Thyroid gland (tissue), 4 donors: ENCODE measurements around the gene LEF1. TPM values are rescaled to one million over a fixed set of nuclear protein-coding genes. Genes with fewer than 3 reads are reported as not detected.

Experiments
- DNase-seq, 2 donors: peaks; one replicate each; pipeline ENCODE4 v3.0.0-alpha.2; 2019
- H3K27ac ChIP-seq, 3 donors: fragments of 200-600 bp; sonication (generic); 1 replicate in 2 of 3; 2 replicates in 1 of 3; pipeline ENCODE4 v1.5.1; 2016 to 2019; ENCODE audit warnings: mild to moderate bottlenecking in 1 of 3, moderate library complexity in 1 of 3
- H3K27me3 ChIP-seq: fragments of 200-600 bp; sonication (generic); one replicate; pipeline ENCODE4 v1.5.1; 2019
- H3K36me3 ChIP-seq, 2 donors: fragments of 200-600 bp; sonication (generic); one replicate each; pipeline ENCODE4 v1.5.1; 2016 to 2019
- H3K4me1 ChIP-seq, 2 donors: fragments of 200-600 bp; sonication (generic); one replicate each; pipeline ENCODE4 v1.5.1; 2017 to 2019
- H3K4me3 ChIP-seq, 3 donors: fragments of 200-600 bp; sonication (generic); replicated peaks in 1 of 3; 1 replicate in 2 of 3; 2 replicates in 1 of 3; pipeline ENCODE4 v1.5.1; 2016; ENCODE audit warnings: mild to moderate bottlenecking in 1 of 3
- H3K9me3 ChIP-seq: fragments of 200-600 bp; sonication (generic); one replicate; pipeline ENCODE4 v1.5.1; 2017
- CTCF ChIP-seq, 6 experiments: fragments of 200-600 bp in 3 of 6; fragments of 450-650 bp in 3 of 6; sonication (generic) in 3 of 6; IDR thresholded peaks; one replicate each; pipeline ENCODE4 v1.5.1; 2016 to 2019; ENCODE audit warnings: antibody characterized with exemption in 6 of 6, mild to moderate bottlenecking in 2 of 6, inconsistent platforms in 1 of 6, moderate library complexity in 1 of 6
- POLR2A ChIP-seq, 2 donors: fragments of 450-650 bp; IDR thresholded peaks; one replicate each; pipeline ENCODE4 v1.6.1; 2017; ENCODE audit warnings: antibody characterized with exemption in 2 of 2, mild to moderate bottlenecking in 2 of 2, moderate library complexity in 1 of 2
- WGBS, 2 donors: methylation state at CpG; one replicate each; pipeline ENCODE4 v1.1.5; 2017; 5-methylcytosine and 5-hydroxymethylcytosine counted together
- intact Hi-C: fragments of 100-400 bp; cut with DNase I; formaldehyde crosslinking; loops from one replicate; pipeline ENCODE4 v1.15.1; 2023
- total RNA-seq, 4 donors: library from RNA; depleted of rRNA; stranded (reverse); fragments of >200 nt; gene quantifications; one replicate each; pipeline ENCODE4 v1.2.3, GENCODE V29; 2016

The LEF1 gene
- total RNA-seq, 4 donors from 2014 or later: 4.2 to 24.3 (median 9.9) TPM

GRCh38 chr4:108201774-108202173, 33.0 kb upstream of the LEF1 start:
- Histone ChIP-seq H3K27ac (no peak overlapping the region), H3K4me1 (no peaks in the 10 kb centered on the region), H3K27me3 (no peaks in the 10 kb centered on the region), H3K36me3 (no peaks in the 10 kb centered on the region), H3K9me3 (no peaks in the 10 kb centered on the region), H3K4me3 (no peak overlapping the region)
- TF ChIP-seq CTCF (IDR thresholded peaks at IDR 0.05) (no peak), POLR2A (IDR thresholded peaks at IDR 0.05) (no peak)
- WGBS, 2 donors: 94 to 95% methylated on average over 2 of the region's 2 CpGs
- intact Hi-C loops: no loop called here
- no peak for DNase-seq

- H3K9me3 ChIP-seq: no peaks in the 10 kb centered on the region
- H3K4me3 ChIP-seq: no peak overlapping the region
- 79 to 95% methylated on average over 1 of the region's 1 CpG for WGBS, 2 donors
- no peak for TF ChIP-seq CTCF (IDR thresholded peaks at IDR 0.05)
- no peak for TF ChIP-seq POLR2A (IDR thresholded peaks at IDR 0.05)
- H3K4me1 ChIP-seq: no peaks in the 10 kb centered on the region
- DNase-seq: no peak
- H3K27ac ChIP-seq: no peak overlapping the region
- intact Hi-C loops: no loop called here
- no peaks in the 10 kb centered on the region for H3K27me3 ChIP-seq
- H3K36me3 ChIP-seq: no peaks in the 10 kb centered on the region
Measured at GRCh38 chr4:108199881-108200280, 31.1 kb upstream of the LEF1 start.

DNA sequence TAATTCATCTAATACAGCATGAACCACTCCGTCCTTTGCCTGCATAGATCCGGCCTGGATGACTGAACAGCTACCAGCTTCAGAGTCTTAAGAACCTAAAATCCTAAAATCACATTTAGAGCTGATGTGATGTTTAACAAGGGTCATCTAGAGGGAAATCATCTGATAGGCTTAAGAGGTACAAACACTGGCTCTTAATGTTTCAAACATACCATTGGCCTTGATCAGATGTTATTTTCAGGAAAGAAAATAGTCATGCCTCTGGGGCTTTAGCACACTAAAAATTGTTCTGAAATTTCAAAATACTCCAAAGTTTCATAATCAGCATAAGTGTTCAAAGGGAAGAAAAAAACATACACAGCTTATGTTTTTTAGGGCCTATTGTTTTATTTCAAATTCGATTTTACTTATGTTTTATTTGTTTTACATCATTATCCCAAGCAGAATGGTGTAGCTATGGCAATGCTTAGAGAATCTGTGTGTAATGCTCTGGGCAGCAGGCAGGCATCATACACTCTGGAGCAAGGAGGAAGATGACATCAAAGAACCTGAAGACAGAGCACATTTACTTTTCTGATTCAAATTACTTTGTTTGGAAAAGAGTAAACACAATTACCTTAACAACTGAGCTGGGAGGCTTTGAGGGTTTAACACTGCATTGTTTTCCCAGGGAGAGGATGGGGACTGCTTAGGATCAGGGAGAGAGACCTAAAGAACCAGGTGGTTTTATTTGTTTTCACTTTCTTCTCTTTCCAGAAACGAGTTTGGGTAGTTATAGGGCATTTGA, 25.3 kb upstream of the LEF1 start:
- DNase-seq: peak in 1 of 2 donors; percentile 20
- Histone ChIP-seq H3K36me3 (no peaks in the 10 kb centered on the region), H3K4me1 (peaks cover 0 to 11% of the 10 kb centered on the region in 2 donors), H3K27me3 (no peaks in the 10 kb centered on the region), H3K9me3 (no peaks in the 10 kb centered on the region), H3K27ac (peak overlapping the region in 1 of 3 donors; percentile 35), H3K4me3 (no peak overlapping the region)
- no peak for TF ChIP-seq CTCF (IDR thresholded peaks at IDR 0.05)
- TF ChIP-seq POLR2A (IDR thresholded peaks at IDR 0.05): no peak
- WGBS, 2 donors: 23 to 29% methylated on average over 3 to 4 of the region's 4 CpGs
- intact Hi-C loops: no loop called here

- intact Hi-C loops: no loop called here
- 96% methylated on average over 3 of the region's 3 CpGs for WGBS, 2 donors
- Histone ChIP-seq H3K27ac (no peak overlapping the region), H3K4me1 (peaks cover 0 to 15% of the 10 kb centered on the region in 2 donors), H3K27me3 (no peaks in the 10 kb centered on the region), H3K36me3 (no peaks in the 10 kb centered on the region), H3K9me3 (no peaks in the 10 kb centered on the region), H3K4me3 (no peak overlapping the region)
- TF ChIP-seq CTCF (IDR thresholded peaks at IDR 0.05) (no peak), POLR2A (IDR thresholded peaks at IDR 0.05) (no peak)
- no peak for DNase-seq
Measured at GRCh38 chr4:108192935-108193334, 24.2 kb upstream of the LEF1 start.

DNA sequence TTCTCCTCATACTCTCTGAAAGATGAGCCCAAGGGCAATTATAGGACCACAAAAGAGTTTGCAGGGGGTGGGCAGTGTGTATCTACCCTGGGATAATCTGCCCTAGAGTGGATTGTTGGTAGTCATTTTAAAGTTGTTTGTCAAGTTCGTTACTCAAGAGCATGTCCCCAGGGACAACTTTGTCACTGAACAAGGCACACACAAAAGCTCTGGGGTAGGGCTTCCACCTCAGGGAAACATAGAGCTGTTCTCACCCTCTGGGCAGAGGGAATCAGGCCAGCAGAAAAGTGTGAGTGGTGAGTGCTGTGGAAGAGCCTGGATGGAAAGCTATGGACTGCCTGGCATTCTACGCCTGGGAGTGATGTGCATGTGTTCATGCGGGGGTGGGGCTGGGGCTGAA, 23.3 kb upstream of the LEF1 start:
- H3K4me1 ChIP-seq: peaks cover 0 to 15% of the 10 kb centered on the region in 2 donors
- intact Hi-C loops: no loop called here
- no peak for DNase-seq
- H3K4me3 ChIP-seq: no peak overlapping the region
- no peaks in the 10 kb centered on the region for H3K9me3 ChIP-seq
- H3K36me3 ChIP-seq: no peaks in the 10 kb centered on the region
- WGBS, 2 donors: 66 to 75% methylated on average over 3 of the region's 3 CpGs
- no peak overlapping the region for H3K27ac ChIP-seq
- no peaks in the 10 kb centered on the region for H3K27me3 ChIP-seq
- TF ChIP-seq CTCF (IDR thresholded peaks at IDR 0.05) (no peak), POLR2A (IDR thresholded peaks at IDR 0.05) (no peak)
